Fibroblast of mammary gland (primary cell): Measurements from ENCODE around the gene BTBD7.
A peak's percentile ranks its signal among the peaks of the same experiment; 100 is the strongest.

ENCODE experiments used
- DNase-seq: peaks from one replicate; pipeline ENCODE4 v3.0.0-alpha.2; 2010; ENCODE audit warnings: low read depth
- H3K4me3 ChIP-seq: 2 replicates; pipeline ENCODE4 v1.5.1; 2011; ENCODE audit warnings: low read depth, mild to moderate bottlenecking, low read length, moderate library complexity; ENCODE audit not compliant: control insufficient read depth
- CTCF ChIP-seq: conservative IDR thresholded peaks from 2 replicates; pipeline ENCODE4 v1.5.1; 2011; ENCODE audit warnings: low read depth, low read length, inconsistent platforms; ENCODE audit not compliant: control insufficient read depth, insufficient read depth

Gene BTBD7

GRCh38 chr14:93295541-93296220 lies 37.2 kb downstream of the BTBD7 start:
- no peak for DNase-seq
- no peak for TF ChIP-seq CTCF

GRCh38 chr14:93286212-93286890 lies 46.5 kb downstream of the BTBD7 start:
- H3K4me3 ChIP-seq = no peak overlapping the region
- TF ChIP-seq CTCF = no peak
- no peak for DNase-seq

More at GRCh38 chr14:93295541-93296220, 37.2 kb downstream of the BTBD7 start:
- H3K4me3 ChIP-seq = no peak overlapping the region

DNA sequence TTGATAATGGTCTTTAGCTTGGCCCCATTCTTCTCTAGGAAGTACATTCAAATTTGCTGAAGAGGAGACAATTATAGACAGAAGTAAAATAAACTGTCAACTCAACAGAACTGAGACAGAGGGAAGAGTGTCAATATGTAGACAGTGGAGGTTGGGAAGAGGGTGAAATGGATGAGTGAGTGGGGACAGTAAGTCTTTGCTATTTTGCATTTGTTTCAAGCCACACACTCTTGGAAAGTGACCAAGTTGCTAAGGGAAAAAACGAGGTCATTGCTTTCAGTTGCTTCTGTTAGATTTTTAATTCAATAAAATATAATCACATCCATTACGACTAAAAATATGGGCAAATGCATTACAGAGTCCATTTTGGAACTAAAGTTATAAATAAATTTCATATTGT lies 47.8 kb downstream of the BTBD7 start:
- no peak overlapping the region for H3K4me3 ChIP-seq
- peak; percentile 31 for DNase-seq
- no peak for TF ChIP-seq CTCF

- no peak for DNase-seq
- TF ChIP-seq CTCF = no peak
Measured at GRCh38 chr14:93281937-93282336, 50.9 kb downstream of the BTBD7 start.

DNA sequence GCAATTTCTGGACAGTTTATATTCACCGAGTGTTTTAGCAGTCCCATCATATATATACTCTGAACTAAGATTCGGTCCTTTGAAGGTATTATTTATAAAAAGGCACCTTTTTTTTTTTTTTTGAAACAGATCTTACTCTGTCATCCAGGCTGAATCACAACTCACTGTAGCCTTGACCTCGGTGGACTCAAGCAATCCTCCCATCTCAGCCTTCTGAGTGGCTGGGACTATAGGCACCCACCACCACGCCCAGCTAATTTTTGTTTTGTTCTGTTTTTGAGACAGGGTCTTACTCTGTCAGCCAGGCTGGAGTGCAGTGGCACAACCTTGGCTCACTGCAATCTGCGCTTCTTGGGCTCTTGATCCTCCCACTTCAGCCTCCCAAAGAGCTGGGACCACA lies 52.1 kb downstream of the BTBD7 start:
- TF ChIP-seq CTCF = no peak
- no peak for DNase-seq
- H3K4me3 ChIP-seq = no peak overlapping the region

More at GRCh38 chr14:93281937-93282336, 50.9 kb downstream of the BTBD7 start:
- H3K4me3 ChIP-seq = no peak overlapping the region

DNA sequence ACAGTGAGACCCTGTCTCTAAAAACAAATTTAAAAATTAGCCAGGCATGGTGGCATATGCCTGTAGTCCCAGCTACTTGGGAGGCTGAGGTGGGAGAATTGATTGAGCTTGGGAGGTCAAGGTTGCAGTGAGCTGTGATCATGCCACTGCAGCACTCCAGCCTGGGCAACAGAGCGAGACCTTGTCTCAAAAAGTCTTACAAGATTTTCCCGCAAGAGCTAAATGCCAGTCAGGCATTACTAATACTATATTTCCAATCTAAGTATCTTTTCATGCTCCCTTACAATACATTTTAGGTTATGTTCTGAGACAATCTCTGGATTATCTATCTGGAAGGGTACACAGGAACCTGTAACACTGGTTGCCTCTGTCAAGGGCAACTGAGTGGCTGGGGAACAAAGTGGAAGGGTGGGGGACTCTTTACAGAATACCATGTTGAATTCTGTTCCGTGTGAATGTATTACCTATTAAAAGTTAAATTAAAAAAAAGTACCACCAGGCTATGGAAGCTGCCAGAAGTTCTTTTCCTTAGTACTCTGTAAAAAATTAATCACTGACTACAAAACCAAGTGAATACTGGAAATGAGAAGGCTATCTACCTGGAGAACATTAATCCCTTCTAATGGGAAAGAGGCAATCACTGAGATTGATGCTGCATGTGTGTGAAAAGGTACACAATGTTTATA lies 56.7 kb downstream of the BTBD7 start:
- TF ChIP-seq CTCF = no peak
- DNase-seq = no peak
- H3K4me3 ChIP-seq = no peak overlapping the region
